ENCODE results near the gene GLRX2. TPM values are rescaled to one million over a fixed set of nuclear protein-coding genes. Genes with fewer than 3 reads are reported as not detected.

GLRX2 gene
- total RNA-seq, 2 experiments from 2014 or later: 16.1 to 18.0 TPM

GRCh38 chr1:193108471-193108870 is 3.3 kb upstream of the GLRX2 start:
- Mint-ChIP-seq H3K9me3 (no peaks in the 10 kb centered on the region), H3K4me3 (no peak overlapping the region), H3K36me3 (ENCODE audit: low read depth) (no peaks in the 10 kb centered on the region), H3K27ac (no peak overlapping the region), H3K27me3 (no peaks in the 10 kb centered on the region), H3K4me1 (peaks cover 14% of the 10 kb centered on the region)
- ChIA-PET POLR2A (interaction anchor here (7.1 kb wide), 1 partner anchor 14 kb away, joined by 43 read pairs; the partner anchor contains the start of gene CDC73), CTCF (no interaction called here)
- no peak for DNase-seq

- H3K4me3 Mint-ChIP-seq: peak overlapping the region; percentile 92
- DNase-seq: no peak
- POLR2A ChIA-PET: interaction anchor here (6.0 to 7.1 kb wide), 2 partner anchors 17 to 48 kb away, joined by 42 to 43 read pairs; partner anchors contain the start of genes CDC73, RO60 and UCHL5
- CTCF ChIA-PET: interaction anchor here (1.0 to 3.5 kb wide), 2 partner anchors 16 to 17 kb away, joined by 3 to 12 read pairs; partner anchors contain the start of gene CDC73
- H3K9me3 Mint-ChIP-seq: no peaks in the 10 kb centered on the region
- H3K36me3 Mint-ChIP-seq (ENCODE audit: low read depth): peaks cover 3% of the 10 kb centered on the region
- H3K27ac Mint-ChIP-seq: no peak overlapping the region
- peaks cover 20% of the 10 kb centered on the region for H3K4me1 Mint-ChIP-seq
- H3K27me3 Mint-ChIP-seq: no peaks in the 10 kb centered on the region
These were observed 585 bp upstream of the GLRX2 start for GRCh38 chr1:193105821-193106177.

- peaks cover 3% of the 10 kb centered on the region for H3K36me3 Mint-ChIP-seq (ENCODE audit: low read depth)
- H3K9me3 Mint-ChIP-seq: no peaks in the 10 kb centered on the region
- H3K4me1 Mint-ChIP-seq: peaks cover 20% of the 10 kb centered on the region
- H3K4me3 Mint-ChIP-seq: peak overlapping the region; percentile 92
- H3K27ac Mint-ChIP-seq: peak overlapping the region; percentile 68
- DNase-seq: peak; percentile 20
- H3K27me3 Mint-ChIP-seq: no peaks in the 10 kb centered on the region
- CTCF ChIA-PET: interaction anchor here (0.7 to 3.5 kb wide), 5 partner anchors 11 to 46 kb away, joined by 3 to 12 read pairs (median 3); partner anchors contain the start of genes RO60 and UCHL5
- POLR2A ChIA-PET: interaction anchor here (1.2 to 7.1 kb wide), 7 partner anchors 10 to 298 kb away, joined by 3 to 43 read pairs (median 4); partner anchors contain the start of genes CDC73, RO60 and UCHL5
These were observed 710 bp downstream of the GLRX2 start for GRCh38 chr1:193104502-193104906.

- Mint-ChIP-seq H3K9me3 (no peaks in the 10 kb centered on the region), H3K27me3 (no peaks in the 10 kb centered on the region), H3K4me3 (peak overlapping the region; percentile 92), H3K36me3 (ENCODE audit: low read depth) (peaks cover 3% of the 10 kb centered on the region), H3K4me1 (peaks cover 20% of the 10 kb centered on the region), H3K27ac (peak overlapping the region; percentile 37)
- CTCF ChIA-PET: interaction anchor here (0.9 to 3.5 kb wide), 4 partner anchors 12 to 45 kb away, joined by 3 to 12 read pairs (median 4); partner anchors contain the start of genes RO60 and UCHL5
- DNase-seq: no peak
- POLR2A ChIA-PET: interaction anchor here (0.6 to 7.1 kb wide), 9 partner anchors 10 to 297 kb away, joined by 3 to 43 read pairs (median 4); partner anchors contain the start of genes CDC73, RO60 and UCHL5
These were observed 1.3 kb downstream of the GLRX2 start for GRCh38 chr1:193103759-193104501.

GRCh38 chr1:193102662-193103061 is 2.6 kb downstream of the GLRX2 start:
- Mint-ChIP-seq H3K27ac (no peak overlapping the region), H3K27me3 (no peaks in the 10 kb centered on the region), H3K36me3 (ENCODE audit: low read depth) (peaks cover 3% of the 10 kb centered on the region), H3K4me1 (peaks cover 20% of the 10 kb centered on the region), H3K4me3 (no peak overlapping the region), H3K9me3 (no peaks in the 10 kb centered on the region)
- no peak for DNase-seq
- ChIA-PET CTCF (interaction anchor here (3.5 kb wide), 1 partner anchor 20 kb away, joined by 12 read pairs; no protein-coding TSS in a partner anchor), POLR2A (interaction anchor here (6.0 to 7.1 kb wide), 2 partner anchors 20 to 45 kb away, joined by 42 to 43 read pairs; partner anchors contain the start of genes CDC73, RO60 and UCHL5)

GRCh38 chr1:193094112-193094511 is 11.1 kb downstream of the GLRX2 start:
- H3K27ac Mint-ChIP-seq: no peak overlapping the region
- H3K36me3 Mint-ChIP-seq (ENCODE audit: low read depth): peaks cover 36% of the 10 kb centered on the region
- no peaks in the 10 kb centered on the region for H3K27me3 Mint-ChIP-seq
- CTCF ChIA-PET: no interaction called here
- no peaks in the 10 kb centered on the region for H3K4me1 Mint-ChIP-seq
- H3K9me3 Mint-ChIP-seq: no peaks in the 10 kb centered on the region
- H3K4me3 Mint-ChIP-seq: no peak overlapping the region
- DNase-seq: no peak
- POLR2A ChIA-PET: interaction anchor here (1.8 kb wide), 1 partner anchor 10 kb away, joined by 7 read pairs; the partner anchor contains the start of gene GLRX2

- CTCF ChIA-PET: interaction anchor here (1.3 kb wide), 1 partner anchor 13 kb away, joined by 3 read pairs; no protein-coding TSS in a partner anchor
- POLR2A ChIA-PET: no interaction called here
- no peak overlapping the region for H3K4me3 Mint-ChIP-seq
These were observed 14.3 kb downstream of the GLRX2 start for GRCh38 chr1:193090865-193091264.

GRCh38 chr1:193087893-193088292 is 17.3 kb downstream of the GLRX2 start:
- ChIA-PET POLR2A (no interaction called here), CTCF (interaction anchor here (0.7 kb wide), 1 partner anchor 16 kb away, joined by 4 read pairs; no protein-coding TSS in a partner anchor)
- Mint-ChIP-seq H3K4me1 (no peaks in the 10 kb centered on the region), H3K27me3 (no peaks in the 10 kb centered on the region), H3K4me3 (no peak overlapping the region), H3K36me3 (ENCODE audit: low read depth) (peaks cover 40% of the 10 kb centered on the region), H3K27ac (no peak overlapping the region), H3K9me3 (no peaks in the 10 kb centered on the region)
- DNase-seq: no peak

More at GRCh38 chr1:193090865-193091264, 14.3 kb downstream of the GLRX2 start:
- H3K9me3 Mint-ChIP-seq: no peaks in the 10 kb centered on the region
- H3K36me3 Mint-ChIP-seq (ENCODE audit: low read depth): peaks cover 28% of the 10 kb centered on the region
- H3K4me1 Mint-ChIP-seq: no peaks in the 10 kb centered on the region
- no peaks in the 10 kb centered on the region for H3K27me3 Mint-ChIP-seq
- no peak for DNase-seq
- H3K27ac Mint-ChIP-seq: no peak overlapping the region

- Mint-ChIP-seq H3K27me3 (no peaks in the 10 kb centered on the region), H3K4me1 (no peaks in the 10 kb centered on the region), H3K27ac (no peak overlapping the region), H3K36me3 (ENCODE audit: low read depth) (peaks cover 50% of the 10 kb centered on the region), H3K4me3 (no peak overlapping the region), H3K9me3 (no peaks in the 10 kb centered on the region)
- DNase-seq: no peak
- ChIA-PET CTCF (no interaction called here), POLR2A (no interaction called here)
These were observed 18.9 kb downstream of the GLRX2 start for GRCh38 chr1:193086342-193086741.

- peaks cover 52% of the 10 kb centered on the region for H3K36me3 Mint-ChIP-seq (ENCODE audit: low read depth)
These were observed 20.0 kb downstream of the GLRX2 start for GRCh38 chr1:193085263-193085662.

GRCh38 chr1:193083365-193084088 is 21.7 kb downstream of the GLRX2 start:
- H3K27me3 Mint-ChIP-seq: no peaks in the 10 kb centered on the region
- H3K36me3 Mint-ChIP-seq (ENCODE audit: low read depth): peaks cover 61% of the 10 kb centered on the region
- no peak overlapping the region for H3K4me3 Mint-ChIP-seq
- H3K27ac Mint-ChIP-seq: no peak overlapping the region
- H3K4me1 Mint-ChIP-seq: no peaks in the 10 kb centered on the region
- no peaks in the 10 kb centered on the region for H3K9me3 Mint-ChIP-seq
- DNase-seq: no peak
- CTCF ChIA-PET: no interaction called here
- POLR2A ChIA-PET: interaction anchor here (0.9 kb wide), 1 partner anchor 23 kb away, joined by 3 read pairs; no protein-coding TSS in a partner anchor

More at GRCh38 chr1:193085263-193085662, 20.0 kb downstream of the GLRX2 start:
- Mint-ChIP-seq H3K27ac (no peak overlapping the region), H3K9me3 (no peaks in the 10 kb centered on the region), H3K4me1 (no peaks in the 10 kb centered on the region), H3K4me3 (no peak overlapping the region), H3K27me3 (no peaks in the 10 kb centered on the region)
- POLR2A ChIA-PET: interaction anchor here (0.6 kb wide), 1 partner anchor 550 kb away, joined by 3 read pairs; no protein-coding TSS in a partner anchor
- CTCF ChIA-PET: interaction anchor here (1.0 kb wide), 1 partner anchor 38 kb away, joined by 4 read pairs; no protein-coding TSS in a partner anchor
- DNase-seq: no peak

GRCh38 chr1:193079187-193079586 is 26.0 kb downstream of the GLRX2 start:
- Mint-ChIP-seq H3K27me3 (no peaks in the 10 kb centered on the region), H3K4me3 (no peak overlapping the region), H3K9me3 (peaks cover 8% of the 10 kb centered on the region), H3K4me1 (peaks cover 5% of the 10 kb centered on the region), H3K36me3 (ENCODE audit: low read depth) (peaks cover 72% of the 10 kb centered on the region), H3K27ac (no peak overlapping the region)
- CTCF ChIA-PET: no interaction called here
- POLR2A ChIA-PET: interaction anchor here (1.3 kb wide), 1 partner anchor 42 kb away, joined by 3 read pairs; the partner anchor contains the start of gene CDC73
- no peak for DNase-seq
